Prostate gland (tissue), 2 donors: Measurements from ENCODE around the gene TIMM10B. TPM values are rescaled to one million over a fixed set of nuclear protein-coding genes. Genes with fewer than 3 reads are reported as not detected.
"Not testable (repeated sequence)": the region's sequence is repeated elsewhere in the genome, so short reads cannot be mapped to it uniquely, and the experiment has no call there.

ENCODE experiments used
- DNase-seq: peaks from one replicate; pipeline ENCODE4 v3.0.0-alpha.2; 2019; ENCODE audit warnings: low spot score
- H3K27ac ChIP-seq, 2 donors: fragments of 200-600 bp; sonication (generic); 2 replicates each; pipeline ENCODE4 v1.5.1; 2017 to 2019
- H3K27me3 ChIP-seq: fragments of 200-600 bp; sonication (generic); replicated peaks from 2 replicates; pipeline ENCODE4 v1.5.1; 2019; ENCODE audit not compliant: insufficient read depth
- H3K36me3 ChIP-seq, 2 donors: fragments of 200-600 bp; sonication (generic); 1 replicate in 1 of 2; 2 replicates in 1 of 2; pipeline versions ENCODE4 v1.5.1 to v1.8.1; 2017 to 2019
- H3K4me1 ChIP-seq: fragments of 200-600 bp; sonication (generic); replicated peaks from 2 replicates; pipeline ENCODE4 v1.5.1; 2019
- H3K4me3 ChIP-seq, 2 donors: fragments of 200-600 bp; sonication (generic); 2 replicates each; pipeline ENCODE4 v1.5.1; 2017 to 2019
- H3K9me3 ChIP-seq: fragments of 200-600 bp; sonication (generic); 2 replicates; pipeline ENCODE4 v1.5.1; 2017
- POLR2A ChIP-seq: fragments of 450-650 bp; IDR thresholded peaks from one replicate; pipeline ENCODE4 v1.6.1; 2016; ENCODE audit warnings: antibody characterized with exemption, mild to moderate bottlenecking
- POLR2AphosphoS5 ChIP-seq: sonication (generic); formaldehyde crosslinking; IDR thresholded peaks from one replicate; pipeline ENCODE4 v1.6.1; 2017; ENCODE audit warnings: antibody characterized with exemption
- WGBS: methylation state at CpG from one replicate; pipeline ENCODE4 v1.1.5; 2018; 5-methylcytosine and 5-hydroxymethylcytosine counted together
- intact Hi-C: fragments of 100-400 bp; cut with DNase I; formaldehyde crosslinking; loops from one replicate; pipeline ENCODE4 v1.14.2; 2022
- total RNA-seq, 2 donors: library from RNA; depleted of rRNA; stranded (reverse); fragments of >200 nt; gene quantifications; one replicate each; pipeline ENCODE4 v1.1.0, GENCODE V29; 2016
- TF ChIP-seq, protein P1 (sequence below), 4 experiments: fragments of 200-600 bp in 2 of 4; fragments of 450-650 bp in 2 of 4; sonication (generic) in 2 of 4; IDR thresholded peaks; 1 replicate in 3 of 4; 2 replicates in 1 of 4; pipeline ENCODE4 v1.5.1; 2016 to 2019; ENCODE audit warnings: antibody characterized with exemption in 4 of 4, mild to moderate bottlenecking in 2 of 4, moderate library complexity in 2 of 4

The TIMM10B gene
- total RNA-seq, 2 donors from 2014 or later: 29.4 to 35.6 TPM

DNA sequence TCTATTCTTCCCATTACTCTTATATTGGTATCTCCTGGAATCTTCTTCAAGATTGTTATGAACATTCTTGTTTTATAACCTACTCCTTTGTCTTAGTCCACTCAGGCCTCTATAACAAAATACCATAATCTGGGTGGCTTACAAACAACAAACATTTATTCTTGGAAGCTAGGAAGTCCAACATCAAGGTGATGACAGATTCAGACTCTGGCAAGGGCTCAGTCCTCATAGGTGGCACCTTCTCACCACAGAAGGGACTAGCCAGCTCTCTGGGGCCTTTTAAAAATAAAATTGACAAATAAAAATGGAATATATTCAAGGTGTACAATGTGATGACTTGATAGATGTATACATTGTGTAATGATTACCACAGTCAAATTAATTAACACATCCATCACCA, 35.6 kb downstream of the TIMM10B start:
- DNase-seq: no peak
- Histone ChIP-seq H3K4me1 (no peaks in the 10 kb centered on the region), H3K36me3 (no peaks in the 10 kb centered on the region), H3K4me3 (no peak overlapping the region), H3K27me3 (no peaks in the 10 kb centered on the region), H3K27ac (no peak overlapping the region), H3K9me3 (no peaks in the 10 kb centered on the region)
- intact Hi-C loops: no loop called here
- no peak for TF ChIP-seq POLR2AphosphoS5

DNA sequence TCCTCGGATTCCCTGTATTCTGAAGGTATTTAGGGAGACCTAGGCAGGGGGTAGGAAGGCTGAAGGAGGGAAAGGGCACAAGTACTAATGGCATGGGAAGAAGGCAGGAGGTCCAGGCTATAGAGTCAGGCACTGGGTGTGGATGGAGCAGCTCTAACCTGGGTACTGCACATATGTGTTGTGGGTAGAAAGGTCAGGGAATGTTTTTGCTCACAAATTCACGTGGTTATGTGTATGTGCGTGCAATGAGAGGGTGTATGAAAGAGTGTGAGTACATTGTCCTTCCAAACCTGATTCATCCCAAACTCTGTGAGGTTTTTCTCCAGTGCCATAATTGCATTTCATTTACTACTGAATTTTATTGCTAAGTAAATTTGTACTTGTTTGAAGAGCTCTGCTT, 39.0 kb downstream of the TIMM10B start:
- Histone ChIP-seq H3K27ac (no peak overlapping the region), H3K36me3 (no peaks in the 10 kb centered on the region), H3K4me1 (no peaks in the 10 kb centered on the region), H3K27me3 (no peaks in the 10 kb centered on the region), H3K4me3 (no peak overlapping the region), H3K9me3 (no peaks in the 10 kb centered on the region)
- TF ChIP-seq POLR2A (no peak), POLR2AphosphoS5 (no peak)
- TF ChIP-seq, protein P1, sequence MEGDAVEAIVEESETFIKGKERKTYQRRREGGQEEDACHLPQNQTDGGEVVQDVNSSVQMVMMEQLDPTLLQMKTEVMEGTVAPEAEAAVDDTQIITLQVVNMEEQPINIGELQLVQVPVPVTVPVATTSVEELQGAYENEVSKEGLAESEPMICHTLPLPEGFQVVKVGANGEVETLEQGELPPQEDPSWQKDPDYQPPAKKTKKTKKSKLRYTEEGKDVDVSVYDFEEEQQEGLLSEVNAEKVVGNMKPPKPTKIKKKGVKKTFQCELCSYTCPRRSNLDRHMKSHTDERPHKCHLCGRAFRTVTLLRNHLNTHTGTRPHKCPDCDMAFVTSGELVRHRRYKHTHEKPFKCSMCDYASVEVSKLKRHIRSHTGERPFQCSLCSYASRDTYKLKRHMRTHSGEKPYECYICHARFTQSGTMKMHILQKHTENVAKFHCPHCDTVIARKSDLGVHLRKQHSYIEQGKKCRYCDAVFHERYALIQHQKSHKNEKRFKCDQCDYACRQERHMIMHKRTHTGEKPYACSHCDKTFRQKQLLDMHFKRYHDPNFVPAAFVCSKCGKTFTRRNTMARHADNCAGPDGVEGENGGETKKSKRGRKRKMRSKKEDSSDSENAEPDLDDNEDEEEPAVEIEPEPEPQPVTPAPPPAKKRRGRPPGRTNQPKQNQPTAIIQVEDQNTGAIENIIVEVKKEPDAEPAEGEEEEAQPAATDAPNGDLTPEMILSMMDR (IDR thresholded peaks at IDR 0.05): no peak
- intact Hi-C loops: no loop called here
- WGBS: 67% methylated on average over 3 of the region's 3 CpGs
- DNase-seq: no peak

DNA sequence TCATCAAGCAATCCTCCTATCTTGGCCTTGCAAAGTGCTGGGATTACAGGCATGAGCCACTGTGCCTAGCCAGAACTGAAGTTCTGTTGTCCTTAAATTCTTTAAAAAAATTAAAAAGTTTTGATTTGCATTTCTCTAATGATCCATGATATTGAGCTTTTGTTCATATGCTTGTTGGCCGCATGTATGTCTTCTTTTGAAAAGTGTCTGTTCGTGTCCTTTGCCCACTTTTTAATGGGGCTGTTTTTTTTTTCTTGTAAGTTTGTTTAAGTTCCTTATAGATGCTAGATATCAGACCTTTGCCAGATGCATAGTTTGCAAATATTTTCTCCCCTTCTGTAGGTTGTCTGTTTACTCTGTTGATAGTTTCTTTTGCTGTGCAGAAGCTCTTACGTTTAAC, 40.6 kb downstream of the TIMM10B start:
- DNase-seq, H3K4me1 ChIP-seq, H3K27me3 ChIP-seq, H3K36me3 ChIP-seq, H3K27ac ChIP-seq, H3K9me3 ChIP-seq, intact Hi-C loops, H3K4me3 ChIP-seq: not testable (repeated sequence)
- WGBS: 91% methylated on average over 3 of the region's 3 CpGs

DNA sequence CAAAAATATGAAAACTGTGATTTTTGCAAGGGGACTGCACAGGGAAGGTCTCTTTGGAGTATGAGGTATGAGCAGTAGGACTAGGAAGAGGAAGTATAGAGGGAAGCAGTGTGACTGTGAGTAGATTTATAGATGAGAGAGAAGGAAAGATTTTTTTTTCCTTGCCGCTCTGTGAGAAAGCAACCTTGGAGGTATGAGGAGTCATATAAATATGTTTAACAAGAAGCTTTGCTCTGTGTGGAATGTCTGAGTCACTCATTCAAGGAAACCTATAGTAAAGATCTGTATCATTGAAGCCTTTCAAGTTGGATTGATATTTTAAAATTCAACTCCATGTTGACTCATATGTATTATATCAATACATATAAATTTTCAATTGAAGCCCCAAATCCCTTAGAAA, 42.0 kb downstream of the TIMM10B start:
- no peak for TF ChIP-seq POLR2AphosphoS5
- no peak for TF ChIP-seq POLR2A
- TF ChIP-seq, protein P1 (IDR thresholded peaks at IDR 0.05): no peak
- 0% methylated on average over 1 of the region's 1 CpG for WGBS
- H3K27me3 ChIP-seq: no peaks in the 10 kb centered on the region
- DNase-seq: no peak
- H3K27ac ChIP-seq: no peak overlapping the region
- H3K4me3 ChIP-seq: no peak overlapping the region
- no peaks in the 10 kb centered on the region for H3K9me3 ChIP-seq
- no peaks in the 10 kb centered on the region for H3K4me1 ChIP-seq
- intact Hi-C loops: no loop called here
- H3K36me3 ChIP-seq: no peaks in the 10 kb centered on the region

DNA sequence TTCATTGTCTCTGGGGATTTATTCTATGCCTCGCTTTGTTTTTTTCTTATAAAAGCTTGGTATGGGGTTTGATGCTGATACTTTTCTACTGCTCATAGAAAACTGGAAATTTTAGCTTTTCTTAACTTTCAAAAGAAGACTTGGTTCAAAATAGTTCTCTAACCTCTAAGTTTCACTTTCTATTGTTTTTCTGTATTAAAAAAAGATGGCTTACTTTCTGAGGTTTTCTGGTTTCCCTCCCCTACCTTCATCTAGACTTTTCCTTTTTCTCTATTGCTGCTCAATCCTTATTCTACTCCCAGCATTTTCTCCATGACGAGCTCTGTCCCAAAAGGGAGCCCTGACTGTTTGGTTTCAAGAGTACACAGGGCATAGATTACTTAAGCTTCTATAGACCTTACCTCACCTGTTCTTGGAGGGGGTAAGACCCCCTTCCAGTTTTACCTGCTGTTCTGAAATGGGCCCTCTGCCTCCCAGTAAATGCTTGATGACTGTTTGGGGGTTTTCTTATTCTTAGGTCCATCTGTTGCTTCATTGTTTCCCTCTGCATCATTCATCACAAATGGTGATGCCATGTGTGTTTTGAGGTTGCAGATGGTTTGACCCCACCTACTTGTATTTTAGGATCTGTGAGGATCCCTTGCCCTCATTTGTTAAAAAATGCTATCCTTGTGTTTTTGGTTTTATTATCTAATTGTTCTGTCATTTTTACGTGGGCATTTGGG, 45.3 kb downstream of the TIMM10B start:
- Histone ChIP-seq H3K27me3 (no peaks in the 10 kb centered on the region), H3K27ac (no peak overlapping the region), H3K36me3 (no peaks in the 10 kb centered on the region), H3K9me3 (no peaks in the 10 kb centered on the region), H3K4me1 (no peaks in the 10 kb centered on the region), H3K4me3 (no peak overlapping the region)
- TF ChIP-seq POLR2A (no peak), POLR2AphosphoS5 (no peak)
- TF ChIP-seq, protein P1 (IDR thresholded peaks at IDR 0.05): no peak
- intact Hi-C loops: loop anchor here (5.0 kb wide), 1 partner anchor 71 kb away; no protein-coding TSS in a partner anchor
- no peak for DNase-seq
- whole genome bisulfite sequencing: 87% methylated on average over 3 of the region's 3 CpGs

DNA sequence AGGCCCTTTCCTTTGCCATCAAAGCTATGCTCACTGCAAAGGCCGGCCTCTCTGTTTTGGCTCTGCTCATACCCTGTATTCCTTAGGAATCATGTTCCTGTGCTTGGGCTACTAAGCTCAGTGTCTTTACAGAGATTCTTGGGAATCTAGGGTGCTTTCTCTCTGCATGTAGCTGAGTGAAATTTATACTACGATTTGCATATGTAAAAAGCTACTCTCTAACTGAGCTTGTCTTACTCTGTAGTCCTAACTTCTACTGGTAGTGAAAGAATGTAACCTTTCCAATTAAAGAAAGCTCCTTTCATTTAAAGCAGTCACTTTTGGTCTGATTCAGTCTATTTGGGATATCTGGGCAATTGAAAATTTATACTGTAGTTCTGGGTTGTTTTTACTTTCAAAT, 48.0 kb downstream of the TIMM10B start:
- no peak for DNase-seq
- H3K4me3 ChIP-seq: no peak overlapping the region

More for the DNA sequence above, 48.0 kb downstream of the TIMM10B start:
- Histone ChIP-seq H3K27ac (no peak overlapping the region), H3K4me1 (no peaks in the 10 kb centered on the region), H3K36me3 (no peaks in the 10 kb centered on the region), H3K27me3 (no peaks in the 10 kb centered on the region), H3K9me3 (no peaks in the 10 kb centered on the region)
- intact Hi-C loops: loop anchor here (5.0 kb wide), 1 partner anchor 68 kb away; no protein-coding TSS in a partner anchor
- WGBS: 83% methylated on average over 2 of the region's 2 CpGs
- TF ChIP-seq POLR2AphosphoS5 (no peak), POLR2A (no peak)
- TF ChIP-seq, protein P1 (IDR thresholded peaks at IDR 0.05): no peak
